Astrocyte (in vitro differentiated cells and primary cell): ENCODE measurements around the gene EIF3D.

Source experiments
- CTCF ChIP-seq: IDR thresholded peaks from 2 replicates; pipeline ENCODE4 v1.5.1; 2011; ENCODE audit warnings: low read depth, mild to moderate bottlenecking, inconsistent platforms, low read length, moderate library complexity; ENCODE audit not compliant: insufficient read depth
- EZH2 ChIP-seq: IDR thresholded peaks from 2 replicates; pipeline ENCODE4 v1.6.1; 2012; ENCODE audit warnings: mild to moderate bottlenecking, low read length, inconsistent platforms; ENCODE audit not compliant: insufficient read depth

GRCh38 chr22:36577019-36577418 is 48.1 kb upstream of the EIF3D start:
- no peak for TF ChIP-seq EZH2
- TF ChIP-seq CTCF, result no peak
